Left forelimb (tissue), 1 donor: Measurements from ENCODE around the gene PLA2G12B.
"Not testable (repeated sequence)": the region's sequence is repeated elsewhere in the genome, so short reads cannot be mapped to it uniquely, and the experiment has no call there.

Experiments
- DNase-seq: peaks from one replicate; pipeline ENCODE4 v3.0.0-alpha.2; 2018; ENCODE audit warnings: low spot score

PLA2G12B gene

GRCh38 chr10:72935361-72935760, 19.2 kb downstream of the PLA2G12B start:
- DNase-seq, result no peak

DNA sequence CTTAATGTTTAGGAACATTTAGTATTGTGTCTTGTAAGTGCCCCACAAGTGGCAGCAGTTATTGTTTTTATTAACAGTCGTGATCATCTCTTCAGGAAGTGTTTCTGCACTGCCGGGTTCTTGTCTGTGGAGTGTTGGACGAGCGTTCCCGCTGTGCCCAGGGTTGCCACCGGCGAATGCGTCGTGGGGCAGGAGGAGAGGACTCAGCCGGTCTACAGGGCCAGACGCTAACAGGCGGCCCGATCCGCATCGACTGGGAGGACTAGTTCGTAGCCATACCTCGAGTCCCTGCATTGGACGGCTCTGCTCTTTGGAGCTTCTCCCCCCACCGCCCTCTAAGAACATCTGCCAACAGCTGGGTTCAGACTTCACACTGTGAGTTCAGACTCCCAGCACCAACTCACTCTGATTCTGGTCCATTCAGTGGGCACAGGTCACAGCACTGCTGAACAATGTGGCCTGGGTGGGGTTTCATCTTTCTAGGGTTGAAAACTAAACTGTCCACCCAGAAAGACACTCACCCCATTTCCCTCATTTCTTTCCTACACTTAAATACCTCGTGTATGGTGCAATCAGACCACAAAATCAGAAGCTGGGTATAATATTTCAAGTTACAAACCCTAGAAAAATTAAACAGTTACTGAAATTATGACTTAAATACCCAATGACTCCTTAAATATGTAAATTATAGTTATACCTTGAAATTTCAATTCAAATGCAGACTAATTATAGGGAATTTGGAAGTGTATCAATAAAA, 22.2 kb downstream of the PLA2G12B start:
- no peak for DNase-seq

- DNase-seq, result no peak
Measured at GRCh38 chr10:72930276-72930675, 24.3 kb downstream of the PLA2G12B start.

DNA sequence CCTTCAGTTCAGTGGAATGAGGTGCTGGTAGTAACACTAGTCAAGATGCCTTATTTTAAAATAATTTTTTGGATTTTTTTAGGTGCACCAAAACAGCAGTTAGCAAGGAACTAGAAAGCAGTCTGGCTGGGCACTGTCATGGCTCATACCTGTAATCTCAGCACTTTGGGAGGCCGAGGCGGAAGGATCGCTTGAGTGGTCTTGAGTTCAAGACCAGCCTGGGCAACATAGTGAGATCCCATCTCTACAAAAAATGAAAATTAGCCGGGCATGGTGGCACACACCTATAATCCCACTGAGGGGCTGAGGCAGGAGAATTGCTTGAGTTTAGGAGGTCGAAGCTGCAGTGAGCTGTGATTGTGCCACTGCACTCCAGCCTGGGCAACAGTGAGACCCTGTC, 25.8 kb downstream of the PLA2G12B start:
- no peak for DNase-seq

DNA sequence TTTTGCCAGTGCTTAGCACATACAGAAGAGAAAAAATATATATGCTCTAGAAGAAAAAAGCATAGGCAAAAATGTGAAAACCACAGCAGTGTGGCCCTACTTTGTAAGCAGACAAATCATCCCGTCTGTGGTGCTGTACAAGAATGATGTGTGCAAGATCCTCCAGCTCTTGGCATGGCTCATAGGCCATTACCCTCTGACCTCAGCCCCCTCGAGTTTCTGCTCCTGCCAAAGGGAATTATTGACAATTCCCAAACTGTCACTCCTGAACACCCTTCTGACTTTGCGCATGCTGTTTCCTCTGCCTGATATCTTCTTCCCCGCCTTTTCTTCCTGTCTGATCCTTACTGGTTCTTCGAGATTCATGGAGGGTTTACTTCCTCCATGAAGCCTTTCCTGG, 27.1 kb downstream of the PLA2G12B start:
- DNase-seq, result no peak

- DNase-seq, result no peak
Measured at GRCh38 chr10:72925951-72926465, 28.6 kb downstream of the PLA2G12B start.

DNA sequence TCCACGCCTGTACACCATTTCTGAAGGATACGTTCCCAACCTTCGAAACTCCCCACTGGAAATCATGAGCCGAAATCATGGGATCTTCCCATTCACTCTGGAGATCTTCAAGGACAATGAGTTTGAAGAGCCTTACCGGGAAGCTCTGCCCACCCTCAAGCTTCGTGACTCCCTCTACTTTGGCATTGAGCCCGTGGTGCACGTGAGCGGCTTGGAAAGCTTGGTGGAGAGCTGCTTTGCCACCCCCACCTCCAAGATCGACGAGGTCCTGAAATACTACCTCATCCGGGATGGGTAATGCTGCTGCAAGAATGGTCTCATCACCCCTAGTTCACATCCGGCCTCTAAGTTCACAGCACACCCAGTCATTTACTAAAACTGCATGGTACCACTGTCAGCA, 30.3 kb downstream of the PLA2G12B start:
- no peak for DNase-seq

- not testable (repeated sequence) for DNase-seq
Measured at GRCh38 chr10:72921147-72921683, 33.4 kb downstream of the PLA2G12B start.

DNA sequence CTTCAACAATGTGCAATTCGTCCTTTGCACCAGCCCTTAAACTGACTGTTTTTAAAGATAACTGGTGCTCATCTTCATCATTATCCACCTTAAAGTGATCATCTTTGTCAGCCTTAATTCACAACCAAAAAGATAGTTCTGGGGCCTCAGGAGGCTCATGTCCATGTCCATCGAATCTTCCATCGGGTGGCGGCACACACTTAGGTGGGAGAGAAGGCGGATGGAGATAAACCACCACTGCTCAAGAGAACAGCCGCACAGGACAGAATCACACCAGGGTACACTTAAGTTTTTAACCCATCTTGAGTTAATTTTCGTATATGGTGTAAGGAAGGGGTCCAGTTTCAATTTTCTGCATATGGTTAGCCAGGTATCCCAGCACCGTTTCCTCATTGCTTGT, 36.3 kb downstream of the PLA2G12B start:
- no peak for DNase-seq

GRCh38 chr10:72917803-72918332, 36.7 kb downstream of the PLA2G12B start:
- DNase-seq, result not testable (repeated sequence)

DNA sequence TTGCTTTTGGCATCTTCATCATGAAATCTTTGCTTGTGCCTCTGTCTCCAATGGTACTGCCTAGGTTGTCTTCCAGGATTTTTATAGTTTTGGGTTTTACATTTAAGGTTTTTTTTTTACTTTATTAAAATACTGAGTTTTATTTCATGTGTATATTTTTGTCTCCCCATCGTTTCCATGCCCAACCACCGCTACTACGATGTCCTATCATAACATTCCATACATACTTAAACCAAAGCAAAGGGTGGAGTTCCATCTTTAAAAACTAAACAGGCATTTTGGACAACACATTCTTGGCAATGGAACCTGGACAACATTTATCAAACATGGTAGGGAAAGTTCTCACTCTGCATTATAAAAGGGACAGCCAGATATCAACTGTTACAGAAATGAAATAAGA, 37.4 kb downstream of the PLA2G12B start:
- not testable (repeated sequence) for DNase-seq

- no peak for DNase-seq
Measured at GRCh38 chr10:72913287-72913686, 41.3 kb downstream of the PLA2G12B start.

DNA sequence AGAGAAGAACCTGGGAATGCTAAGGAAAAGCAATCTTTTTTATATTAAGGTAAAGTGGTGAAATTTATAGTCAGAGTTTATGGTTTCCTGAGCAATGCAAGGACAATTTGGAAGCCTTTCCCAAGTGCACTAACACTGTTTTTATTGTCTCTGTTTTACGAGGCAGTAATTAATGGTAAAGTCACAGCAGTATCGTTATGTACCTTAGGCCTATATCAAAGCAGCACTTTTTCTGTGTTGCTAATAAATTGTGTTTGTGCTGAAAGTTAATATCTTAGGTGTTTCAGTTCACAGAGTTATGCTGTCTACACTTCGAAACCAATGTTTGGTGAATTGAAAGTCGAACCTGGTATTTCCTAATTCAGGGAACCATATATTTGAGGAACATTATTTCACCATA, 41.9 kb downstream of the PLA2G12B start:
- no peak for DNase-seq

GRCh38 chr10:72911758-72912157, 42.8 kb downstream of the PLA2G12B start:
- DNase-seq, result no peak

DNA sequence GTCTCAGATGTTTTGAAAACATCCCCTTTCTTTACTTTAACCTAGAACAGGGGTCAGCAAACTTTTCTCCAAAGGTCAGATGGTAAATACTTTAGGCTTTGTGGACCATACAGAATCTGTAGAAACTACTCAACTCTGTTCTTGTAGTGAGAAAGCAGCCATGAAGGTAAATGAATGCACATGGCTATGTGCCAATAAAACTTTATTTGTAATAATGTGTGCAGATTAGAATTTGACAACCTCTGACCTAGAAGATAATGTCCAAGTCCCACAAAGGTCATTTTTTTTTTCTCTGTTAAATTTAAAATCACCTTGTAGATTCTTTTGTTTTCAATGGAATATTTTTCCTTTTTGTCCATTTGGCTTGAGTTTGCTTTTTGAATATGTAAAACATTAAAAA, 43.9 kb downstream of the PLA2G12B start:
- no peak for DNase-seq

GRCh38 chr10:72906446-72906845, 48.2 kb downstream of the PLA2G12B start:
- no peak for DNase-seq

GRCh38 chr10:72904806-72905205, 49.8 kb downstream of the PLA2G12B start:
- DNase-seq, result no peak

GRCh38 chr10:72903941-72904446, 50.6 kb downstream of the PLA2G12B start:
- DNase-seq, result not testable (repeated sequence)

GRCh38 chr10:72899545-72899944, 55.1 kb downstream of the PLA2G12B start:
- no peak for DNase-seq

- no peak for DNase-seq
Measured at GRCh38 chr10:72898616-72899015, 56.0 kb downstream of the PLA2G12B start.

- DNase-seq, result no peak
Measured at GRCh38 chr10:72895236-72895850, 59.3 kb downstream of the PLA2G12B start.

DNA sequence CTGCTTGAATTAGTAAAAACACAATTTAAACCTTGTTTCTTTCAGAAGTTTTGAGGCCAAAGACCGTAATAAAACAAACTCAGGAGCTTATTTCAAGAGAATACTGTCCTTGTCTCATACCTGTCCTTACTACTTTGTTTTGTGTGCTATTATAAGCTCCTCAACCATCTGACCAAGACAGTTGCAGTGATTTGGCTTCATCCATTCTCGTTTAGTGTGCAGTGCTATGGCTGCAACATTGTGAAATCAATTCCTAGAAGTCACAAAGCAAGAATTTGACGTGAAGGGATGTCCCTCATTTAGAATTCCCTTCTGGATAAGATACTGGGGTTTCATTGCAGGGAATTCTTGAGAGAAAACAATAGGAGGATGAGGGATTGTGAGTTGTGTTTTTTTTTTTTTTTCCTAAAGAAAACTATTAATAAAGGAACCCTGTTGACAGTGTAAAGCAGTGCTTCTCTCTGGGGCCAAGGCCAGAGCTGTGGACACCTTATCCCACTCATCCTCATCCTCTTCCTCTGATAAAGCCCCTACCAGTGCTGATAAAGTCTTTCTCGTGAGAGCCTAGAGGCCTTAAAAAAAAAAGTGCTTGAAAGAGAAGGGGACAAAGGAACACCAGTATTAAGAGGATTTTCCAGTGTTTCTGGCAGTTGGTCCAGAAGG, 61.3 kb downstream of the PLA2G12B start, which contains the start of gene OIT3:
Gene OIT3 (plus strand): TSS at position 604 of the 663 bp plus-strand sequence. CDS start 60 bp downstream, outside the sequence.
- no peak for DNase-seq
